ENCODE measurements around the gene LMF1. TPM values are rescaled to one million over a fixed set of nuclear protein-coding genes. Genes with fewer than 3 reads are reported as not detected.

The LMF1 gene
- total RNA-seq, 2 donors from 2014 or later: 15.8 to 20.1 TPM

DNA sequence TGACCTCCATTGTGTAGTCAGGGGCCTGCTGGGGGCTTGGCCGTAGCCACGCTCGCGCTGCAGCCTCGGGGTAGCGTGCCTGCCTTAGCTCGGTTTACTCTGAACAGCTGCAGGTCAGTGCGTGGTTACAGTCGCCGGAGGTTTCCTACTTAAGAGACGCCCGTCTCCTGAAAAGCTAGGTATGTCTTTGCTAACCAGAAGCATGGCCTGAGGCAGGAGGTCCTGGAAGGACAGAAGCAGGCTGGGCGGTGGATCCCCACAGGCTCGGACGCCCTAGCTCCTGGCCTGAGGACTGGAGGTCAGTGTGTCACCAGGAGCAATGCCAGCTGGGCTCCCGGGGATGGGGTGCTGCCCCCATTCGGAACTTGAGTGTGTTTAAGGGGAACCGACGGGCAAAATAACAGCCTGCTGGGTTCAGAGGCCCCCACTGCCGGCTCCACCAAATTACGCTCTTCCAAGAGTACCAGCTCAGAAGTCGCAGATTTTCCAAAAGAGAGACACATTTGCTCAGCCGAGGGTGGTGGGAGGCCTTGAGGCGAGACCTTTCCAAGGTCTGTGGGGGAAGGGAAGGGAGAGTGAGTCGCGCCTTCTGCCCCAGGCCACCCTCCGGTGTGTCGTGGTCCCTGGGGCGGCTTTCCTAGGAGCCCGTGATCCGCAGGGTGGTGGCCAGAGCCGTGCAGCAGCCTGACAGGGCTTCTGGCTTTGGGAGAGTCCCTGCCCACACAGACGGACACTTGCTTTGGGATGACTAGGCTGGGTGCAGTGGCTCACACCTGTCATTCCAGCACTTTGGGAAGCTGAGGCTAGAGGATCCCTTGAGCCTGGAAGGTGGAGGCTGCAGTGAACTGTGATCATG lies 166.4 kb downstream of the LMF1 start:
- Histone ChIP-seq H3K4me1 (peaks cover 9% of the 10 kb centered on the region), H3K27ac (no peak overlapping the region), H3K9me3 (no peaks in the 10 kb centered on the region), H3K36me3 (replicated peaks in 1 of 2; ENCODE audit: insufficient read depth in 1 of 2, low read depth in 2 of 2) (no peaks in the 10 kb centered on the region), H3K4me3 (no peak overlapping the region), H3K27me3 (peaks cover 0 to 12% of the 10 kb centered on the region in 2 donors)
- TF ChIP-seq POLR2A (IDR thresholded peaks at IDR 0.05): no peak
- TF ChIP-seq, protein P1, sequence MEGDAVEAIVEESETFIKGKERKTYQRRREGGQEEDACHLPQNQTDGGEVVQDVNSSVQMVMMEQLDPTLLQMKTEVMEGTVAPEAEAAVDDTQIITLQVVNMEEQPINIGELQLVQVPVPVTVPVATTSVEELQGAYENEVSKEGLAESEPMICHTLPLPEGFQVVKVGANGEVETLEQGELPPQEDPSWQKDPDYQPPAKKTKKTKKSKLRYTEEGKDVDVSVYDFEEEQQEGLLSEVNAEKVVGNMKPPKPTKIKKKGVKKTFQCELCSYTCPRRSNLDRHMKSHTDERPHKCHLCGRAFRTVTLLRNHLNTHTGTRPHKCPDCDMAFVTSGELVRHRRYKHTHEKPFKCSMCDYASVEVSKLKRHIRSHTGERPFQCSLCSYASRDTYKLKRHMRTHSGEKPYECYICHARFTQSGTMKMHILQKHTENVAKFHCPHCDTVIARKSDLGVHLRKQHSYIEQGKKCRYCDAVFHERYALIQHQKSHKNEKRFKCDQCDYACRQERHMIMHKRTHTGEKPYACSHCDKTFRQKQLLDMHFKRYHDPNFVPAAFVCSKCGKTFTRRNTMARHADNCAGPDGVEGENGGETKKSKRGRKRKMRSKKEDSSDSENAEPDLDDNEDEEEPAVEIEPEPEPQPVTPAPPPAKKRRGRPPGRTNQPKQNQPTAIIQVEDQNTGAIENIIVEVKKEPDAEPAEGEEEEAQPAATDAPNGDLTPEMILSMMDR (IDR thresholded peaks at IDR 0.05): no peak
- intact Hi-C loops (cut with DNase I): no loop called here
- ATAC-seq (no peak), DNase-seq (no peak)
- WGBS, 2 donors: 31 to 35% methylated on average over 25 to 33 of the region's 33 CpGs

DNA sequence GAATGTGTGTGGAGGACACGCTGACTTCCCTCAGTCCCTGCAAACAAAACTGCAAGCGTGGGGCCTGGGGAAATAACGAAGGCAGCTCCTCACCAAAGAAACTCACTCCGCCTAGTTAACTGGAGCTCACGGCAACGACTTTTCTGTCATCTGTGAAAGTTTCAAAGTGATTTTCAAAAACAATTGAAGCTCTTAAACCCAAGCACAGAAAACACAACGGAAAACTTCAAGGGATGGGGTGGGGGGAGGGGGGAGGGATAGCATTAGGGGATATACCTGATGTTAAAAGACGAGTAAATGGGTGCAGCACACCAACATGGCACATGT lies 167.1 kb downstream of the LMF1 start:
- Histone ChIP-seq H3K4me3 (no peak overlapping the region), H3K9me3 (no peaks in the 10 kb centered on the region), H3K27me3 (peaks cover 0 to 12% of the 10 kb centered on the region in 2 donors), H3K27ac (no peak overlapping the region), H3K36me3 (replicated peaks in 1 of 2; ENCODE audit: insufficient read depth in 1 of 2, low read depth in 2 of 2) (no peaks in the 10 kb centered on the region), H3K4me1 (peaks cover 8% of the 10 kb centered on the region)
- 34% methylated on average over 7 to 8 of the region's 8 CpGs for WGBS, 2 donors
- no peak for DNase-seq
- intact Hi-C loops (cut with DNase I): no loop called here
- ATAC-seq: no peak
- TF ChIP-seq, protein P1 (IDR thresholded peaks at IDR 0.05): no peak
- TF ChIP-seq POLR2A (IDR thresholded peaks at IDR 0.05): no peak

Other genes with a start within 250 kb of the LMF1 start
- 100 to 1,000 TPM in 1 of 2 donors, 10 to 100 TPM in 1; 71.6 to 189 TPM for gene ANTKMT, start 249.8 kb downstream of the LMF1 start, total RNA-seq
- not detected for gene CCDC78, start 244.5 kb downstream of the LMF1 start, total RNA-seq
- gene HAGHL, start 243.9 kb downstream of the LMF1 start, total RNA-seq: 1 to 10 TPM in 1 of 2 donors, not detected in 1; 2.6 TPM
- gene CIAO3, start 230.0 kb downstream of the LMF1 start, total RNA-seq: 10 to 100 TPM; 25.4 to 26.4 TPM
- 1 to 10 TPM in 1 of 2 donors, not detected in 1; 2.1 TPM for gene MSLN, start 210.2 kb downstream of the LMF1 start, total RNA-seq
- 10 to 100 TPM; 19.7 to 31.3 TPM for gene RPUSD1, start 182.6 kb downstream of the LMF1 start, total RNA-seq
- 10 to 100 TPM in 1 of 2 donors, 1 to 10 TPM in 1; 7.5 to 14.5 TPM for gene CHTF18, start 182.4 kb downstream of the LMF1 start, total RNA-seq
- not detected for gene GNG13, start 170.2 kb downstream of the LMF1 start, total RNA-seq
- 1 to 10 TPM; 2.6 to 3.3 TPM for gene SOX8, start 10.8 kb upstream of the LMF1 start, total RNA-seq
- gene SSTR5, start 101.8 kb upstream of the LMF1 start, total RNA-seq: 1 to 10 TPM in 1 of 2 donors, not detected in 1; 2.3 TPM
- not detected for gene C1QTNF8, start 125.3 kb upstream of the LMF1 start, total RNA-seq
- 10 to 100 TPM in 1 of 2 donors, 1 to 10 TPM in 1; 7.3 to 15.2 TPM for gene CACNA1H, start 182.1 kb upstream of the LMF1 start, total RNA-seq